DMS153 (cell line): ENCODE data around the gene ATG16L1.
"Not testable (repeated sequence)": the region's sequence is repeated elsewhere in the genome, so short reads cannot be mapped to it uniquely, and the experiment has no call there.

Experiments used
- DNase-seq: peaks from one replicate; lab custom pipeline; 2025; lab: John Stamatoyannopoulos, UW

The ATG16L1 gene

DNA sequence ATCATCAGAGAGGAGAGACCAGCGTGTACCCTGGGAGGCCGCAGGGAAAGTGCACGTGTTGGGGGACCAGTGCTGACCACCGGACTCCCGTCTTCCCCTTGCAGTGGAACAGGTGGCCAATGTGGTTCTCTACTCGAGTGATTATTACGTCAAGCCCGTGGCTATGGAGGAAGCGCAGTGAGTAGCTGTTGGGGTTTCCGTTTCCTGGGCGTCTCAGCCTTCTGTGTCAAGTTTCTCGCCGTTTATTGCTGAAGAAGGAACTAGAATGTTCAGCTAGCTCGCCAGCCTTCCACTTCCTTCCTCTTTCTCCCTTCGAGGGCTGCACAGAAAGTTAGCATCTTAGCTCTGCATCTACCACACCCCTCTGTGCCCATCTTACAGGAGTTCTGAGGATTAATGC, 80.1 kb downstream of the ATG16L1 start:
- no peak for DNase-seq

- no peak for DNase-seq
Observed at GRCh38 chr2:233332125-233332524, 80.7 kb downstream of the ATG16L1 start.

- no peak for DNase-seq
Observed at GRCh38 chr2:233334915-233335314, 83.4 kb downstream of the ATG16L1 start.

- DNase-seq = not testable (repeated sequence)
Observed at GRCh38 chr2:233336091-233336490, 84.6 kb downstream of the ATG16L1 start.

DNA sequence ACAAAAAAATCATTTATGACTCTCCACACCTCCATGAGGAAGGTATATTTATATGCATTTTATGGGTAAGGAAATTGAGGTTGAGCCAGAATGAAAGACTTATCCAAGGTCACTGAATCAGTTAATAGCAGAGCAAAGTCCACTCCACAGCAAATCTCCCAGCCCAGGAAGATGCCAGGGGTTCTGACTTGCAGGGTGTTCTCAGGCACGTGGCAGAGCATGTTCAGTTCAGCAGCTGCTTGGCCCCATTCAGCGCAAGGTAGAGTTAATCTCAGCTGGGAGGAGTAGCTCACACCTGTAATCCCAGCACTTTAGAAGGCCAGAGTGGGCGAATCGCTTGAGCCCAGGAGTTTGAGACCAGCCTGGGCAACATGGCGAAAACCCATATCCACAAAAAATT, 85.1 kb downstream of the ATG16L1 start:
- no peak for DNase-seq

- no peak for DNase-seq
Observed at GRCh38 chr2:233338046-233338445, 86.6 kb downstream of the ATG16L1 start.

- no peak for DNase-seq
Observed at GRCh38 chr2:233338812-233339368, 87.4 kb downstream of the ATG16L1 start.

DNA sequence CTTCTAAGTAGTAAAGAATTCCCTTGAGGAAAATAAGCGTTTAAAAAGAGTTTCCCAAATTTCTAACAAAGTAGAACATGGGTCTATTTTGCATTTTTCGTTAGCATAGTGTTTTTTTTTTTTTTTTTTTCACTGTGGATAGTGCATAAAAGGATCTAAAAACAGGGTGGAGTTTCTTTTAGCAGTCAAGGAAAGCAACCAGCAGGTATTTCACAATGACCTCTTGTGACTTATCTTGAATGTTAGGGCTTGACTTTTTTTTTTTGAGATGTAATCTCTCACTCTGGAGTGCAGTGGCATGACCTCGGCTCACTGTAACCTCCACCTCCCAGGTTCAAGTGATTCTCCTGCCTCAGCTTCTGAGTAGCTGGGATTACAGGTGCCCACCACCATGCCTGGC, 88.0 kb downstream of the ATG16L1 start:
- DNase-seq = no peak

GRCh38 chr2:233341296-233341695, 89.8 kb downstream of the ATG16L1 start:
- DNase-seq = no peak

- no peak for DNase-seq
Observed at GRCh38 chr2:233342301-233342700, 90.8 kb downstream of the ATG16L1 start.

GRCh38 chr2:233343171-233343705, 91.8 kb downstream of the ATG16L1 start:
- DNase-seq = no peak
